Gastroesophageal sphincter (tissue), 4 donors: ENCODE data around the gene PAX5. TPM values are rescaled to one million over a fixed set of nuclear protein-coding genes. Genes with fewer than 3 reads are reported as not detected.
A peak's percentile ranks its signal among the peaks of the same experiment; 100 is the strongest.

ENCODE experiments used
- ATAC-seq: fragments of 150-250 bp; one replicate; pipeline ENCODE4 v1.9.1; 2016; ENCODE audit warnings: mild to moderate bottlenecking, moderate library complexity
- H3K27ac ChIP-seq, 4 donors: fragments of 200-600 bp; sonication (generic) in 3 of 4; 1 replicate in 3 of 4; 2 replicates in 1 of 4; pipeline ENCODE4 v1.5.1; 2016 to 2019
- H3K27me3 ChIP-seq: fragments of 200-600 bp; sonication (generic); one replicate; pipeline ENCODE4 v1.5.1; 2019
- H3K36me3 ChIP-seq, 2 donors: fragments of 200-600 bp; sonication (generic); one replicate each; pipeline ENCODE4 v1.5.1; 2019; ENCODE audit warnings: control low read depth in 1 of 2
- H3K4me1 ChIP-seq, 3 donors: fragments of 200-600 bp; sonication (generic); 1 replicate in 2 of 3; 2 replicates in 1 of 3; pipeline ENCODE4 v1.5.1; 2016 to 2019; ENCODE audit warnings: control low read depth in 2 of 3
- H3K4me3 ChIP-seq, 2 donors: fragments of 200-600 bp; sonication (generic); one replicate each; pipeline ENCODE4 v1.5.1; 2019; ENCODE audit warnings: mild to moderate bottlenecking in 1 of 2, moderate library complexity in 1 of 2
- H3K9me3 ChIP-seq, 3 donors: fragments of 200-600 bp; sonication (generic); one replicate each; pipeline ENCODE4 v1.5.1; 2017 to 2019; ENCODE audit warnings: control low read depth in 2 of 3
- CTCF ChIP-seq, 4 experiments: fragments of 200-600 bp in 2 of 4; fragments of 450-650 bp in 2 of 4; sonication (generic) in 1 of 4; IDR thresholded peaks; one replicate each; pipeline ENCODE4 v1.5.1; 2017 to 2019; ENCODE audit warnings: antibody characterized with exemption in 4 of 4, mild to moderate bottlenecking in 2 of 4, moderate library complexity in 2 of 4
- EP300 ChIP-seq: sonication (generic); formaldehyde crosslinking; IDR thresholded peaks from one replicate; pipeline ENCODE4 v1.6.1; 2017; ENCODE audit warnings: antibody characterized with exemption, mild to moderate bottlenecking
- POLR2A ChIP-seq, 2 donors: fragments of 450-650 bp; IDR thresholded peaks; one replicate each; pipeline ENCODE4 v1.6.1; 2017; ENCODE audit warnings: antibody characterized with exemption in 2 of 2, mild to moderate bottlenecking in 2 of 2, moderate library complexity in 1 of 2
- POLR2AphosphoS5 ChIP-seq: sonication (generic); formaldehyde crosslinking; IDR thresholded peaks from one replicate; pipeline ENCODE4 v1.6.1; 2017; ENCODE audit warnings: antibody characterized with exemption
- WGBS, 2 donors: methylation state at CpG; one replicate each; pipeline ENCODE4 v1.1.5; 2018; ENCODE audit warnings: low coverage in 1 of 2; 5-methylcytosine and 5-hydroxymethylcytosine counted together
- total RNA-seq, 4 donors: library from RNA; depleted of rRNA; stranded (reverse); fragments of >200 nt; gene quantifications; one replicate each; pipeline ENCODE4 v1.1.0, GENCODE V29; 2016

PAX5 gene
- total RNA-seq, 4 donors from 2014 or later, result under 0.01 TPM; not detected in 3

- Histone ChIP-seq H3K4me3 (no peak overlapping the region), H3K36me3 (no peaks in the 10 kb centered on the region), H3K9me3 (no peaks in the 10 kb centered on the region), H3K27me3 (peaks cover 50% of the 10 kb centered on the region), H3K27ac (no peak overlapping the region), H3K4me1 (no peaks in the 10 kb centered on the region)
- no peak for TF ChIP-seq POLR2A (IDR thresholded peaks at IDR 0.05)
- TF ChIP-seq EP300, result no peak
- no peak for TF ChIP-seq POLR2AphosphoS5
- no peak for TF ChIP-seq CTCF (IDR thresholded peaks at IDR 0.05)
- 78 to 95% methylated on average over 6 to 11 of the region's 20 CpGs for WGBS, 2 donors
- ATAC-seq, result no peak
These were observed 168.1 kb downstream of the PAX5 start for GRCh38 chr9:36865731-36866635.

GRCh38 chr9:36864491-36865410, 169.3 kb downstream of the PAX5 start:
- Histone ChIP-seq H3K27ac (no peak overlapping the region), H3K36me3 (no peaks in the 10 kb centered on the region), H3K4me1 (no peaks in the 10 kb centered on the region), H3K9me3 (no peaks in the 10 kb centered on the region), H3K27me3 (peaks cover 62% of the 10 kb centered on the region), H3K4me3 (no peak overlapping the region)
- WGBS, 2 donors, result 78 to 82% methylated on average over 2 to 9 of the region's 31 CpGs
- TF ChIP-seq POLR2A (IDR thresholded peaks at IDR 0.05), result no peak
- TF ChIP-seq CTCF (IDR thresholded peaks at IDR 0.05), result no peak
- TF ChIP-seq EP300, result no peak
- no peak for TF ChIP-seq POLR2AphosphoS5
- ATAC-seq, result no peak

GRCh38 chr9:36862206-36863145, 171.6 kb downstream of the PAX5 start:
- Histone ChIP-seq H3K27ac (no peak overlapping the region), H3K9me3 (no peaks in the 10 kb centered on the region), H3K4me1 (no peaks in the 10 kb centered on the region), H3K27me3 (peaks cover 66% of the 10 kb centered on the region), H3K4me3 (no peak overlapping the region), H3K36me3 (no peaks in the 10 kb centered on the region)
- ATAC-seq, result no peak
- 56 to 60% methylated on average over 2 to 7 of the region's 21 CpGs for WGBS, 2 donors
- no peak for TF ChIP-seq EP300
- TF ChIP-seq CTCF (IDR thresholded peaks at IDR 0.05), result peak in 2 of 4 experiments; percentile 24 to 49

GRCh38 chr9:36861528-36862205, 172.4 kb downstream of the PAX5 start:
- Histone ChIP-seq H3K4me1 (no peaks in the 10 kb centered on the region), H3K27ac (no peak overlapping the region), H3K4me3 (no peak overlapping the region), H3K9me3 (no peaks in the 10 kb centered on the region), H3K36me3 (no peaks in the 10 kb centered on the region), H3K27me3 (peaks cover 64% of the 10 kb centered on the region)
- TF ChIP-seq POLR2A (IDR thresholded peaks at IDR 0.05) (no peak), EP300 (no peak), POLR2AphosphoS5 (no peak), CTCF (IDR thresholded peaks at IDR 0.05) (no peak)
- WGBS, 2 donors, result 76 to 82% methylated on average over 4 to 7 of the region's 7 CpGs
- no peak for ATAC-seq
